HEK293T (cell line): ENCODE data around the gene NTN4.

ENCODE experiments used
- ARNT ChIP-seq: fragments of 450-650 bp; IDR thresholded peaks from 2 replicates; pipeline ENCODE4 v1.6.1; 2017; ENCODE audit warnings: mild to moderate bottlenecking
- CTBP1 ChIP-seq: fragments of 450-650 bp; IDR thresholded peaks from 2 replicates; pipeline ENCODE4 v1.6.1; 2016; ENCODE audit warnings: borderline replicate concordance
- FOXK2 ChIP-seq: fragments of 450-650 bp; IDR thresholded peaks from 2 replicates; pipeline ENCODE4 v1.6.1; 2016; ENCODE audit warnings: mild to moderate bottlenecking
- TARDBP ChIP-seq: fragments of 450-650 bp; IDR thresholded peaks from 2 replicates; pipeline ENCODE4 v1.6.1; 2016

DNA sequence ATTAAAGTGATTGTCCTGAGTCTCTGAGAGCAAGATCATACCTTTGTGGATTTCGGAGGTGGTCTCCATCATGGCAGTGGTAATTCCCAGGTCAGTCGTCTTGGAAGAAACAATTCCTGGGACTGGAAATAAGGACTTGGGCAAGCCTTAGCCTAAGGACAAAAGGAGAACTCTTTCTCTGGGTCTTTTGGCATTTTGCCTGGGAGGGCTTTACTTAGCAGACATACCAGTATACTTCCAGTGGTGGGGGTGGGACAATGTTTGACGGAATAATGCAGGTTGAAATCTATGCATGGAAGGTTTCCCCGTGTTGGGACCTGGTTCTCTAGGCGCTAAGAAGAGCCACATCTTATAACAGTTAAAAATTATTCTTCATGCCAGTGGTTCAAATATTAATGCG lies 168.8 kb downstream of the NTN4 start:
- no peak for TF ChIP-seq CTBP1
- TF ChIP-seq TARDBP = no peak
- TF ChIP-seq ARNT = no peak
- TF ChIP-seq FOXK2 = no peak
